Measurements from ENCODE around the gene BAG3.
"Not testable (repeated sequence)": the region's sequence is repeated elsewhere in the genome, so short reads cannot be mapped to it uniquely, and the experiment has no call there.

The BAG3 gene

GRCh38 chr10:119694608-119695007 is 43.4 kb downstream of the BAG3 start:
- DNase-seq (ENCODE audit: low read depth), result no peak

- no peak for DNase-seq (ENCODE audit: low read depth)
Measured at GRCh38 chr10:119700321-119700954, 49.3 kb downstream of the BAG3 start.

- DNase-seq (ENCODE audit: low read depth), result no peak
Measured at GRCh38 chr10:119701861-119702260, 50.7 kb downstream of the BAG3 start.

- no peak for DNase-seq (ENCODE audit: low read depth)
Measured at GRCh38 chr10:119702583-119702982, 51.4 kb downstream of the BAG3 start.

- no peak for DNase-seq (ENCODE audit: low read depth)
Measured at GRCh38 chr10:119703903-119704508, 52.8 kb downstream of the BAG3 start.

GRCh38 chr10:119705434-119705831 is 54.3 kb downstream of the BAG3 start:
- DNase-seq (ENCODE audit: low read depth), result no peak

- DNase-seq (ENCODE audit: low read depth), result no peak
Measured at GRCh38 chr10:119706521-119707278, 55.5 kb downstream of the BAG3 start.

GRCh38 chr10:119707331-119707730 is 56.2 kb downstream of the BAG3 start:
- DNase-seq (ENCODE audit: low read depth), result not testable (repeated sequence)

GRCh38 chr10:119710935-119711334 is 59.8 kb downstream of the BAG3 start:
- not testable (repeated sequence) for DNase-seq (ENCODE audit: low read depth)

- DNase-seq (ENCODE audit: low read depth), result no peak
Measured at GRCh38 chr10:119713744-119714483, 62.7 kb downstream of the BAG3 start.

GRCh38 chr10:119714484-119714816 is 63.3 kb downstream of the BAG3 start:
- DNase-seq (ENCODE audit: low read depth), result no peak

- DNase-seq (ENCODE audit: low read depth), result no peak
Measured at GRCh38 chr10:119715628-119716505, 64.7 kb downstream of the BAG3 start.

GRCh38 chr10:119723161-119723560 is 72.0 kb downstream of the BAG3 start:
- no peak for DNase-seq (ENCODE audit: low read depth)

GRCh38 chr10:119723624-119724023 is 72.4 kb downstream of the BAG3 start:
- DNase-seq (ENCODE audit: low read depth), result no peak

GRCh38 chr10:119724593-119725516 is 73.7 kb downstream of the BAG3 start:
- DNase-seq (ENCODE audit: low read depth), result no peak

GRCh38 chr10:119725517-119725827 is 74.3 kb downstream of the BAG3 start:
- DNase-seq (ENCODE audit: low read depth), result no peak

GRCh38 chr10:119725828-119726675 is 74.9 kb downstream of the BAG3 start, which contains the start of gene INPP5F:
Gene INPP5F, plus strand, starts transcription at chr10:119726050. Its CDS starts 213 bp downstream, at chr10:119726263.
- DNase-seq (ENCODE audit: low read depth), result peak; percentile 100

GRCh38 chr10:119726676-119727261 is 75.6 kb downstream of the BAG3 start:
- DNase-seq (ENCODE audit: low read depth), result no peak
